Midbrain (tissue), 1 donor: ENCODE results near the gene MCRS1.

ENCODE experiments used
- DNase-seq: peaks from one replicate; lab custom pipeline; 2025; lab: John Stamatoyannopoulos, UW

MCRS1 gene

GRCh38 chr12:49582201-49582600 is 14.3 kb upstream of the MCRS1 start:
- DNase-seq, result no peak

DNA sequence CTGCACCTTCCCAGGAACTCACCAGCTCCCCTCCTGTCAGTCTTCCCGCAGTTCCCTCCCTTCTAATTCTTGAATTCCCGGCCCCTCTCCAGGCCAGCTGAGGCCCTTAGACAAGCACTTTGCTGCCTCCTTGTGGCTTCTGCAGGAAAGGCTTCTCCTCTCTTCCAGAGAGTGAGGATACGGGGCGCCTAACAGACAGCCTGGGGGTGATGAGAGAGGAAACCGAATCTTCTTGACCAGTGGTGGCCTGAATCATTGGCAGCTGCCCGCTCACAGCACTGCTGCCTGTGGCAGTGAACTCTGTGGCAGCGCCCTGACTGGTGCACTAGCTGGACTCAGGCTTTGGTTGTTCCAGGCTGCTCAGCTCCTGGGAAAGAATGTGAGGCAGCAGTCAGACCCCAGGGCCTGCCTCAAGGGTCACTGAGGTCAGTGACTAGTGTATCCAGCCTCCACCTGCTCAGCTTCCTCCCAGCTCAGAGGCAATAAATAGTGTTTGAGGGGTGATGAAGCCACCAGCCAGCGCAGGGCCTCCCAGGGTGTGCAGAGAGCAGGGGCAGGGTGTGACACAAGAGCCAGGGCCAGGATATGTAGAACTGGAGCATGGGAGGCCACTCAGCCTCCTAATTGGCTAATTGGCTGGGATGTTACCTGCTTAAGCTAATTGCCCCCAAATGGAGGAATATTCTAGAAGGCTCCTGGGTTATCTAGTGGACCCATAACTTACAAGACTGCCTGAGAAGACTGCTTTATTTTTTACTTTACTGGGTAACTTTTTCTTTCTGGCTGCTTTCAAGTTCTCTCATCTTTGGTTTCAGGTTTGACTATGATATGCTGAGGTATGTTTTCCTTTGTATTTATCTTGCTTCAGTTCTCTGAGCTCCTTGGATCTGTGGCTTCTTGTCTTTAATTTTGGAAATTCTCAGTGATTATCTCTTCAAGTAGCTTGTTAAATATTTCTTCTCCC is 12.9 kb upstream of the MCRS1 start:
- peak; percentile 77 for DNase-seq

GRCh38 chr12:49578471-49579112 is 10.7 kb upstream of the MCRS1 start:
- DNase-seq, result no peak

DNA sequence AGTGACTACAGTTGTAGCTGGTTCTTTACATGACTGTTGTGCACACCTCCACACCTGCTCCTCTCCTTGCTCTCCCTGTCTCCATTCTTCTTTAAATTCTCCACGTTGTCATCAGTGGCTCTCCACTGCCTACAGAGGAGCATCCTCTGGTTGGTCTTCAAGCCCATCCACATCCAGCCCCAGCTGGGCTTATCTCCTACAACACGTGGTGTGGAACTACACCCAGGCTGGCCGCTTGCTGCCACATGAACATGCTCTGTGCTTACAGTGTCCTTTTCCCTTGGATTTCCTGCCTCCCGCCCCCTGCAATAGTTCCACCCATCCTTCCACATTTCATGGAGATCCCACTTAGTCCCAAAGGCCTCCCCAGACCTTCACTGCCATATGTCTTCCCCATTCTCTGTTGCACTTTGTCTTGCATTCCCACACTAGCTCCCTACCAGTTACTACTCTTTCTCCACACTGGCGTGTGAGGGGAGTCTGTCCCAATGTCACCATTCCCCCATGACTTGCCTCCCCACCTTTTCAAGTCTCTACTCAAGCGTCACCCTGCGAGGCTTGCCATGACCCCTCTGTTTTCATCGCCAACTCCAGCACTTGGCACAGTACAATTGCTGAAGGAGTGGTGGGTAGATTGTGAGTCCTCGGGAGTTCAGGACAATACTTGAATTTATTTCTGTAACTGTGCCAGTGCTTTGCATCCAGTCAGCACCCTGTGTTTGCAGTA is 9.8 kb upstream of the MCRS1 start:
- no peak for DNase-seq

- no peak for DNase-seq
These were observed 660 bp upstream of the MCRS1 start for GRCh38 chr12:49568442-49569162.

DNA sequence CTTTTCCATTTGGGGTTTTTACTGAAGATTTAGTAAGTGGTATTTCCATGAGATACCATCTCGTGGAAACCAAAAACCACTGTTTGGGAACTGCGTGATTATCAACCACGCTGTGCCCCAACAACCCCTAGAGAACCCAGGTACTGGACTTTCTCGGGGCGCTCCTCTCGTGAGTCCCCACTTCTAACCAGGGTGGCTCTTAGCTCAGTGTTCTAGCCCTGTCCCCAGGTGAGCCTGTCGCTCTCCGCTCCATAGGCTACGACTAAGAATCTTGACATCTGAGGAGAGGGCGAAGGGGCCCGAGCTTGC is 686 bp downstream of the MCRS1 start:
- DNase-seq, result no peak

DNA sequence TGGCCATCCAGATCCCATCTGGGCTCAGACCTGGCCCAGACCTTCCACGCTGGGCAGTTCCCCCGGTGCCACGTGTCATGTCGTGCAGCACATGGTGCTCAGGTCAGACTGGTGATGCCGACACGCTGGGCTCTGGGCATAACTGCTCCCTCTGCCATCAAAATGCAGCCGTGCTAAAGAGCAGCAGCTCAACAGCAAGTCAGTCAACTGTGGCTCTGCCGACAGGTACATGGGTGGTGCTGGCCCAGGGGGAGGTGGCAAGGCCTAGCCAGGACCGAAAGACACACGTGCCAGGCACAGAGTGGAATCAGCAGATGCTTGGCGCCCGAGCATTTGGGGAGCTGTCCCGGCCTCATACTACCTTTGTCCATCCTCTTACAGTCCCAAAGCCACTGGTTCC is 1.6 kb downstream of the MCRS1 start:
- no peak for DNase-seq

DNA sequence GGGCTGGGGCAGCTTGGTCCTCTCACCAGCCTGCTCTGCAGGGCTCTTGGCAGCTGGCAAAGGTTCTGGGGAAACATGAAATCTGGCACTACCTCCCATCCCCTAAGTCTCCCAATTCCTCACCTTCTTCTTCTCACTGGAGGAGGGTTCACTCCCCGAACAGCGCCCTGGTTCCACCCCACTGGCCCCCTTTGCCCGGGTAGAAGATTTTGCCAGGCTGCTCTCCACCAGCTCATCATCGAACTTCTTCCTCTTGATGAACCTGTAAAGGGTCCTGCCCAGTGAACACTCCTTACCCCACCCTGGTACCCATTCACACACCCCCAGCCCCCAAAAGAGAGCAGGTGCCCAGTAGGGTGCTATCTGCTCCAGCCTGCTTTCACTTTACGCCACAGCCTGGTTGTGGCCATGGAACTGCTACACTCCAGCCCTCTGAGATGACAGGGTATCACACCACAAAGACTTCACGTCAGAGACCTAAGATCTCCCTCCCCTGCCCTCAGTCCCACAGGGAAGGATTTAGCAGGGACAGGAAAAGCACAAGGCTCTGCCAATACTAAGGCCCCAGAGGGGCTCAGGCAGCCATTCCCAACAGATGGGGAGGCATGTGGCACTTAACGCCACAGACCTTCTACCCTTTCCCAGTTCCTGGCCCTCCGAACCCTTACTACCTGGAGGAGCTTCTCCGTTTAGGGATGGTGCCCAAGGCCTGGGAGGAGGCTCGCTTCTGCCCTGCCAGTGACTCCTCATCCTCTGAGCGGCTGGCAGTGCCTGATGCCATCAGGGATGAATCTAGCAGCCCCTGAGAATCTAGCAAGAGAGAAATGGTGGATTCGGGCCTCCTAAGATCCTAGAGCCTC is 2.3 kb downstream of the MCRS1 start:
- DNase-seq, result no peak

- DNase-seq, result no peak
These were observed 3.1 kb downstream of the MCRS1 start for GRCh38 chr12:49564686-49565405.

GRCh38 chr12:49563951-49564685 is 3.8 kb downstream of the MCRS1 start:
- no peak for DNase-seq

DNA sequence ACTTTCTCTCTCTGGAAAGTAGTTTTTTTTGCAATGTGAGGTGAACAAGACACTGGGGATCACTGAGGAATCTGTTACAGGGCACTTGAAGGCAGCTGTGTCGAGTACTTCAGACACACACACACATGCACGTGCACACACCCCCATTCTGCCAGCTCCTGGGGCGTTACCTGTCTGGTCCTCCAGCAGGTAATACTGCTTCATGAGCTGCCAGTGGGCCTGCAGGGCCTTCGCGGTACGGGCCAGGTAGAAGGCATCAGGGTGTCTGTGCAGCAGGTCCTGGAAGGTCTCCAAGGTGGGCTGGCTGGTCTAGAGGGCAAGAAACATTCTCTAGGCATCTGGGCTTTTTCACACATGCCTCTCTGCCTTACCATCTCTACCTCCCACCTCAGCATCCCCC is 5.1 kb downstream of the MCRS1 start:
- no peak for DNase-seq

- DNase-seq, result no peak
These were observed 5.7 kb downstream of the MCRS1 start for GRCh38 chr12:49562233-49562632.

DNA sequence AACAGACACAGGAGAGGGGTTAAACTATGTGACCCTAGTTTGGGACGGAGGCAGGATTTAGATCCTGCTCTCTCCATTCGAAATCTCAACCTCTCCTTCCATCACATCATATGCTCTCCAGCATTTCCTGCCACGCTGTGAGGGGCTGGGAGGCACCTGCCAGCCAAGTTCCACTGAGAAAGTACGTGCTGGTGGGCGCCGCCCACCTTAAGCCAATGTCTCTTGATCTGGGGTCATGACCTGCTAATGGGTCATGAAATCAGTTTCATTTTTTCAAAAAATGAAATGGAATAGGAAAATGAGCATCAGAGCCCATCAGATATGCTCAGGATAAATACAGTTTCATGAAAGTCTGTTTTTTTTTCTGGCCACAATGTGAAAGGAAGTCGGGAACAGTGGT is 7.2 kb downstream of the MCRS1 start:
- no peak for DNase-seq

- DNase-seq, result no peak
These were observed 8.8 kb downstream of the MCRS1 start for GRCh38 chr12:49559011-49559675.

DNA sequence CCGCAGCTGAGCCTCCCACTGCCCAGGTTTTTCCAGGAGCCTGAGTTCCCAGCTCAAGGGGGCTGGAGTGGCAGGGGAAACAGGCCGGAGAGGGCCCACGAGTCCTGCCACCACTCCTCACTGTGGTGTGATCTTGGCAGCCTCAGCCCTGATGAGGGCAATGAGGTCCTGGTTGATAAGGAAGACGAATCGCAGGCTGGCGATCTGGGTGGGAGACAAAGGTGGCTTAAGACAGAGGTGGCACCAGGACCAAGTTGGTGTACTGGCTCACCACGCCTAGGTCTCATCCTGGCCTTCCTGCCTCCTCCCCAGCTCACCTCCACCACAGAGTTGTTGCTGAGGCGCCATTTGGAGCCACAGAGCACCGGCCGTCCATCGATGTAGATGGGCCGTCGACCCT is 9.4 kb downstream of the MCRS1 start:
- no peak for DNase-seq

DNA sequence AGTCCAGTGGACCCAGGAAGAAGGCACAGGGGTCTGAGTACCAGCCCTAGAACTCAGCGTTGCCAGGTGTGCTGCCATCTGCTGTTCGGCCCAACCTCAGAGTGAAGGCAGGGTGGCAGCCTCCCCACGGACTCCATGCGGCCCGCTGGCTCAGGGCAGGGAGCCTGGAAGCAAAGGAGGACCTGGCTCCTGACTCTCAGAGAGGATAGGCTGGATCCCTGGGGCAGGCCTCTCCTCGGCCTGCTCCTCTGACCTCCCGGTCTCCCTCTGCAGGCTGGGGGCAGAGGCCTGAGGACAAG is 10.1 kb downstream of the MCRS1 start:
- no peak for DNase-seq

DNA sequence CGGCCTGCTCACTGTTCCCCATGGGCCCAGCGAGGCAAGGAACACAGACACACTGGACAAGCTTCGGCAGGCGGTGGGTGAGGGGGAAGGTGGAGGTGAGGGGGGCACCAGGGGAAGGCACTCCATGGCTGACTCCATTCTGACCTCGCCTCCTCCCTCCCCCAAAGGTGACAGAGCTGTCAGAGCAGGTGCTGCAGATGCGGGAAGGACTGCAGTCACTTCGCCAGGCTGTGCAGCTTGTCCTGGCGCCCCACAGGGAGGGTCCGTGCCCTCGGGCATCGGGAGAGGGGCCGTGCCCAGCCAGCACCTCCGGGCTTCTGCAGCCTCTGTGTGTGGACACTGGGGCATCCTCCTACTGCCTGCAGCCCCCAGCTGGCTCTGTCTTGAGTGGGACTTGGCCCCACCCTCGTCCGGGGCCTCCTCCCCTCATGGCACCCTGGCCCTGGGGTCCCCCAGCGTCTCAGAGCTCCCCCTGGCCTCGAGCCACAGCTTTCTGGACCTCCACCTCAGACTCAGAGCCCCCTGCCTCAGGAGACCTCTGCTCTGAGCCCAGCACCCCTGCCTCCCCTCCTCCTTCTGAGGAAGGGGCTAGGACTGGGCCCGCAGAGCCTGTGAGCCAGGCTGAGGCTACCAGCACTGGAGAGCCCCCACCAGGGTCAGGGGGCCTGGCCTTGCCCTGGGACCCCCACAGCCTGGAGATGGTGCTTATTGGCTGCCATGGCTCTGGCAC is 10.6 kb downstream of the MCRS1 start:
- no peak for DNase-seq

- no peak for DNase-seq
These were observed 11.4 kb downstream of the MCRS1 start for GRCh38 chr12:49556391-49557186.
